ENCODE results near the gene NHERF1. TPM values are rescaled to one million over a fixed set of nuclear protein-coding genes. Genes with fewer than 3 reads are reported as not detected.

NHERF1 gene
- polyA plus RNA-seq, 1 donor, result 395 TPM

- Histone ChIP-seq H3K9me3 (ENCODE audit: control insufficient read depth, low read depth, low read length) (peaks cover 2% of the 10 kb centered on the region), H3K27me3 (ENCODE audit: control insufficient read depth, insufficient read depth, low read length) (no peaks in the 10 kb centered on the region), H3K27ac (ENCODE audit: low read length) (peak overlapping the region; percentile 56), H3K4me3 (ENCODE audit: low read length) (no peak overlapping the region), H3K4me1 (ENCODE audit: control insufficient read depth, insufficient read depth, low read length) (peaks cover 54% of the 10 kb centered on the region), H3K36me3 (ENCODE audit: control insufficient read depth, insufficient read depth, low read length) (peaks cover 5% of the 10 kb centered on the region)
- no CpG with 5 or more reads among the region's 6 CpGs for WGBS (ENCODE audit: insufficient coverage, low lambda C conversion rate)
- no peak for DNase-seq
These were observed 1.5 kb upstream of the NHERF1 start for GRCh38 chr17:74746922-74747321.

- Histone ChIP-seq H3K27ac (ENCODE audit: low read length) (peak overlapping the region; percentile 56), H3K4me1 (ENCODE audit: control insufficient read depth, insufficient read depth, low read length) (peaks cover 62% of the 10 kb centered on the region), H3K4me3 (ENCODE audit: low read length) (peak overlapping the region; percentile 49), H3K27me3 (ENCODE audit: control insufficient read depth, insufficient read depth, low read length) (no peaks in the 10 kb centered on the region), H3K9me3 (ENCODE audit: control insufficient read depth, low read depth, low read length) (peaks cover 2% of the 10 kb centered on the region), H3K36me3 (ENCODE audit: control insufficient read depth, insufficient read depth, low read length) (peaks cover 16% of the 10 kb centered on the region)
- WGBS (ENCODE audit: insufficient coverage, low lambda C conversion rate), result no CpG with 5 or more reads among the region's 34 CpGs
- no peak for DNase-seq
These were observed 224 bp upstream of the NHERF1 start for GRCh38 chr17:74748279-74748528.

- Histone ChIP-seq H3K4me1 (ENCODE audit: control insufficient read depth, insufficient read depth, low read length) (peaks cover 65% of the 10 kb centered on the region), H3K4me3 (ENCODE audit: low read length) (peak overlapping the region; percentile 98), H3K27ac (ENCODE audit: low read length) (peak overlapping the region; percentile 96), H3K36me3 (ENCODE audit: control insufficient read depth, insufficient read depth, low read length) (peaks cover 20% of the 10 kb centered on the region), H3K27me3 (ENCODE audit: control insufficient read depth, insufficient read depth, low read length) (no peaks in the 10 kb centered on the region), H3K9me3 (ENCODE audit: control insufficient read depth, low read depth, low read length) (peaks cover 2% of the 10 kb centered on the region)
- no CpG with 5 or more reads among the region's 46 CpGs for WGBS (ENCODE audit: insufficient coverage, low lambda C conversion rate)
- DNase-seq, result peak; percentile 92 to 96
These were observed 1.0 kb downstream of the NHERF1 start for GRCh38 chr17:74749279-74750038.

GRCh38 chr17:74750039-74750326, 1.6 kb downstream of the NHERF1 start:
- peaks cover 63% of the 10 kb centered on the region for H3K4me1 ChIP-seq (ENCODE audit: control insufficient read depth, insufficient read depth, low read length)
- WGBS (ENCODE audit: insufficient coverage, low lambda C conversion rate), result no CpG with 5 or more reads among the region's 6 CpGs

GRCh38 chr17:74750327-74751069, 2.1 kb downstream of the NHERF1 start:
- Histone ChIP-seq H3K9me3 (ENCODE audit: control insufficient read depth, low read depth, low read length) (peaks cover 2% of the 10 kb centered on the region), H3K27me3 (ENCODE audit: control insufficient read depth, insufficient read depth, low read length) (no peaks in the 10 kb centered on the region), H3K36me3 (ENCODE audit: control insufficient read depth, insufficient read depth, low read length) (peaks cover 29% of the 10 kb centered on the region), H3K4me1 (ENCODE audit: control insufficient read depth, insufficient read depth, low read length) (peaks cover 64% of the 10 kb centered on the region), H3K27ac (ENCODE audit: low read length) (peak overlapping the region; percentile 96), H3K4me3 (ENCODE audit: low read length) (peak overlapping the region; percentile 98)
- DNase-seq, result peak; percentile 83 to 89
- no CpG with 5 or more reads among the region's 13 CpGs for WGBS (ENCODE audit: insufficient coverage, low lambda C conversion rate)

More at GRCh38 chr17:74750039-74750326, 1.6 kb downstream of the NHERF1 start:
- DNase-seq, result no peak
- H3K27me3 ChIP-seq (ENCODE audit: control insufficient read depth, insufficient read depth, low read length), result no peaks in the 10 kb centered on the region
- peaks cover 24% of the 10 kb centered on the region for H3K36me3 ChIP-seq (ENCODE audit: control insufficient read depth, insufficient read depth, low read length)
- peaks cover 2% of the 10 kb centered on the region for H3K9me3 ChIP-seq (ENCODE audit: control insufficient read depth, low read depth, low read length)
- peak overlapping the region; percentile 98 for H3K4me3 ChIP-seq (ENCODE audit: low read length)
- peak overlapping the region; percentile 96 for H3K27ac ChIP-seq (ENCODE audit: low read length)

GRCh38 chr17:74752415-74752814, 4.0 kb downstream of the NHERF1 start:
- H3K27ac ChIP-seq (ENCODE audit: low read length), result peak overlapping the region; percentile 92
- H3K36me3 ChIP-seq (ENCODE audit: control insufficient read depth, insufficient read depth, low read length), result peaks cover 31% of the 10 kb centered on the region
- peaks cover 2% of the 10 kb centered on the region for H3K9me3 ChIP-seq (ENCODE audit: control insufficient read depth, low read depth, low read length)
- WGBS (ENCODE audit: insufficient coverage, low lambda C conversion rate), result 84% methylated on average over 5 of the region's 9 CpGs
- H3K4me1 ChIP-seq (ENCODE audit: control insufficient read depth, insufficient read depth, low read length), result peaks cover 57% of the 10 kb centered on the region
- H3K27me3 ChIP-seq (ENCODE audit: control insufficient read depth, insufficient read depth, low read length), result no peaks in the 10 kb centered on the region
- no peak for DNase-seq
- no peak overlapping the region for H3K4me3 ChIP-seq (ENCODE audit: low read length)

- Histone ChIP-seq H3K27ac (ENCODE audit: low read length) (peak overlapping the region; percentile 92), H3K4me1 (ENCODE audit: control insufficient read depth, insufficient read depth, low read length) (peaks cover 57% of the 10 kb centered on the region), H3K36me3 (ENCODE audit: control insufficient read depth, insufficient read depth, low read length) (peaks cover 31% of the 10 kb centered on the region), H3K27me3 (ENCODE audit: control insufficient read depth, insufficient read depth, low read length) (no peaks in the 10 kb centered on the region), H3K4me3 (ENCODE audit: low read length) (no peak overlapping the region), H3K9me3 (ENCODE audit: control insufficient read depth, low read depth, low read length) (peaks cover 2% of the 10 kb centered on the region)
- no CpG with 5 or more reads among the region's 7 CpGs for WGBS (ENCODE audit: insufficient coverage, low lambda C conversion rate)
- peak in 1 of 2 donors; percentile 64 for DNase-seq
These were observed 4.5 kb downstream of the NHERF1 start for GRCh38 chr17:74752822-74753401.

GRCh38 chr17:74754832-74755231, 6.4 kb downstream of the NHERF1 start:
- WGBS (ENCODE audit: insufficient coverage, low lambda C conversion rate), result no CpG with 5 or more reads among the region's 3 CpGs
- peaks cover 77% of the 10 kb centered on the region for H3K4me1 ChIP-seq (ENCODE audit: control insufficient read depth, insufficient read depth, low read length)
- no peak overlapping the region for H3K4me3 ChIP-seq (ENCODE audit: low read length)
- no peaks in the 10 kb centered on the region for H3K9me3 ChIP-seq (ENCODE audit: control insufficient read depth, low read depth, low read length)
- no peak for DNase-seq
- H3K36me3 ChIP-seq (ENCODE audit: control insufficient read depth, insufficient read depth, low read length), result peaks cover 31% of the 10 kb centered on the region
- H3K27ac ChIP-seq (ENCODE audit: low read length), result no peak overlapping the region
- H3K27me3 ChIP-seq (ENCODE audit: control insufficient read depth, insufficient read depth, low read length), result no peaks in the 10 kb centered on the region

- Histone ChIP-seq H3K27ac (ENCODE audit: low read length) (no peak overlapping the region), H3K4me3 (ENCODE audit: low read length) (no peak overlapping the region), H3K36me3 (ENCODE audit: control insufficient read depth, insufficient read depth, low read length) (peaks cover 31% of the 10 kb centered on the region), H3K9me3 (ENCODE audit: control insufficient read depth, low read depth, low read length) (no peaks in the 10 kb centered on the region), H3K4me1 (ENCODE audit: control insufficient read depth, insufficient read depth, low read length) (peaks cover 84% of the 10 kb centered on the region), H3K27me3 (ENCODE audit: control insufficient read depth, insufficient read depth, low read length) (no peaks in the 10 kb centered on the region)
- no peak for DNase-seq
- no CpG with 5 or more reads among the region's 8 CpGs for WGBS (ENCODE audit: insufficient coverage, low lambda C conversion rate)
These were observed 7.1 kb downstream of the NHERF1 start for GRCh38 chr17:74755533-74755932.

GRCh38 chr17:74756891-74757290, 8.5 kb downstream of the NHERF1 start:
- Histone ChIP-seq H3K9me3 (ENCODE audit: control insufficient read depth, low read depth, low read length) (no peaks in the 10 kb centered on the region), H3K27me3 (ENCODE audit: control insufficient read depth, insufficient read depth, low read length) (no peaks in the 10 kb centered on the region), H3K36me3 (ENCODE audit: control insufficient read depth, insufficient read depth, low read length) (peaks cover 38% of the 10 kb centered on the region), H3K4me1 (ENCODE audit: control insufficient read depth, insufficient read depth, low read length) (peaks cover 86% of the 10 kb centered on the region), H3K4me3 (ENCODE audit: low read length) (no peak overlapping the region), H3K27ac (ENCODE audit: low read length) (peak overlapping the region; percentile 98)
- DNase-seq, result no peak
- no CpG with 5 or more reads among the region's 3 CpGs for WGBS (ENCODE audit: insufficient coverage, low lambda C conversion rate)
